KOPT-K1 (cell line): ENCODE data around the gene SEPTIN2.
"Not testable (repeated sequence)": the region's sequence is repeated elsewhere in the genome, so short reads cannot be mapped to it uniquely, and the experiment has no call there.

Experiments used
- H3K27ac ChIP-seq: fragments of 200-600 bp; sonication (generic); 2 replicates; pipeline ENCODE4 v1.5.1; 2016; ENCODE audit warnings: antibody characterized with exemption, mild to moderate bottlenecking, low read depth, low read length; ENCODE audit not compliant: poor library complexity, severe bottlenecking
- H3K36me3 ChIP-seq: fragments of 200-600 bp; sonication (generic); 2 replicates; pipeline ENCODE4 v1.5.1; 2017; ENCODE audit warnings: antibody characterized with exemption, mild to moderate bottlenecking, low read length, moderate library complexity; ENCODE audit not compliant: insufficient read depth
- H3K9me3 ChIP-seq: fragments of 200-600 bp; sonication (generic); 2 replicates; pipeline ENCODE4 v1.5.1; 2017; ENCODE audit warnings: antibody characterized with exemption, low read length, mild to moderate bottlenecking; ENCODE audit not compliant: insufficient read depth, poor library complexity, severe bottlenecking

Gene SEPTIN2

GRCh38 chr2:241366678-241367077, 51.0 kb downstream of the SEPTIN2 start:
- H3K36me3 ChIP-seq: no peaks in the 10 kb centered on the region
- no peak overlapping the region for H3K27ac ChIP-seq
- no peaks in the 10 kb centered on the region for H3K9me3 ChIP-seq

GRCh38 chr2:241368643-241369042, 52.9 kb downstream of the SEPTIN2 start:
- H3K9me3 ChIP-seq: no peaks in the 10 kb centered on the region
- H3K27ac ChIP-seq: no peak overlapping the region
- 0 out of 2 replicates have a peak, but pooled peaks cover 3% of the 10 kb centered on the region for H3K36me3 ChIP-seq

GRCh38 chr2:241372361-241372992, 56.8 kb downstream of the SEPTIN2 start:
- Histone ChIP-seq H3K36me3 (peaks cover 24% of the 10 kb centered on the region; the same call in 1 of the 2 replicates), H3K27ac (no peak overlapping the region), H3K9me3 (no peaks in the 10 kb centered on the region)

- peaks cover 24% of the 10 kb centered on the region; the same call in 1 of the 2 replicates for H3K36me3 ChIP-seq
- no peak overlapping the region for H3K27ac ChIP-seq
- H3K9me3 ChIP-seq: no peaks in the 10 kb centered on the region
Observed at GRCh38 chr2:241373446-241373845, 57.7 kb downstream of the SEPTIN2 start.

- H3K36me3 ChIP-seq: peaks cover 24% of the 10 kb centered on the region; the same call in 1 of the 2 replicates
- not testable (repeated sequence) for H3K27ac ChIP-seq, H3K9me3 ChIP-seq
Observed at GRCh38 chr2:241373906-241374305, 58.2 kb downstream of the SEPTIN2 start.

GRCh38 chr2:241375300-241375699, 59.6 kb downstream of the SEPTIN2 start:
- H3K36me3 ChIP-seq: peaks cover 24% of the 10 kb centered on the region; the same call in 1 of the 2 replicates
- H3K9me3 ChIP-seq: no peaks in the 10 kb centered on the region
- no peak overlapping the region for H3K27ac ChIP-seq

GRCh38 chr2:241376808-241377207, 61.1 kb downstream of the SEPTIN2 start:
- no peak overlapping the region for H3K27ac ChIP-seq
- H3K9me3 ChIP-seq: no peaks in the 10 kb centered on the region
- peaks cover 24% of the 10 kb centered on the region; the same call in 1 of the 2 replicates for H3K36me3 ChIP-seq

- H3K9me3 ChIP-seq: no peaks in the 10 kb centered on the region
- peaks cover 31% of the 10 kb centered on the region; the same call in 1 of the 2 replicates for H3K36me3 ChIP-seq
- H3K27ac ChIP-seq: no peak overlapping the region
Observed at GRCh38 chr2:241378816-241379215, 63.1 kb downstream of the SEPTIN2 start.

- H3K36me3 ChIP-seq: peaks cover 24% of the 10 kb centered on the region; the same call in 1 of the 2 replicates
- H3K27ac ChIP-seq: no peak overlapping the region
- no peaks in the 10 kb centered on the region for H3K9me3 ChIP-seq
Observed at GRCh38 chr2:241379481-241380480, 64.1 kb downstream of the SEPTIN2 start.

- H3K27ac ChIP-seq: no peak overlapping the region
- H3K36me3 ChIP-seq: peaks cover 10% of the 10 kb centered on the region; the same call in 1 of the 2 replicates
- no peaks in the 10 kb centered on the region for H3K9me3 ChIP-seq
Observed at GRCh38 chr2:241381872-241382271, 66.1 kb downstream of the SEPTIN2 start.

GRCh38 chr2:241385450-241385849, 69.7 kb downstream of the SEPTIN2 start:
- not testable (repeated sequence) for H3K27ac ChIP-seq, H3K9me3 ChIP-seq, H3K36me3 ChIP-seq

GRCh38 chr2:241386519-241386918, 70.8 kb downstream of the SEPTIN2 start:
- Histone ChIP-seq H3K27ac (no peak overlapping the region), H3K36me3 (peaks cover 10% of the 10 kb centered on the region; the same call in 1 of the 2 replicates), H3K9me3 (no peaks in the 10 kb centered on the region)

- Histone ChIP-seq H3K27ac (no peak overlapping the region), H3K9me3 (no peaks in the 10 kb centered on the region), H3K36me3 (no peaks in the 10 kb centered on the region)
Observed at GRCh38 chr2:241389697-241390096, 74.0 kb downstream of the SEPTIN2 start.

- H3K27ac ChIP-seq: no peak overlapping the region
- H3K9me3 ChIP-seq: no peaks in the 10 kb centered on the region
Observed at GRCh38 chr2:241390301-241391206, 74.8 kb downstream of the SEPTIN2 start.

More at GRCh38 chr2:241390301-241391206, 74.8 kb downstream of the SEPTIN2 start:
- 0 out of 2 replicates have a peak, but pooled peaks cover 2% of the 10 kb centered on the region for H3K36me3 ChIP-seq
